GM19328 (cell line): ENCODE results near the gene SLC13A5.

Experiments used
- ATAC-seq: cut with Tn5 transposase; IDR thresholded peaks from one replicate; pipeline ENCODE4 v1.9.1; 2021; ENCODE audit warnings: mild to moderate bottlenecking, moderate library complexity; ENCODE audit not compliant: unreplicated experiment

Gene SLC13A5

DNA sequence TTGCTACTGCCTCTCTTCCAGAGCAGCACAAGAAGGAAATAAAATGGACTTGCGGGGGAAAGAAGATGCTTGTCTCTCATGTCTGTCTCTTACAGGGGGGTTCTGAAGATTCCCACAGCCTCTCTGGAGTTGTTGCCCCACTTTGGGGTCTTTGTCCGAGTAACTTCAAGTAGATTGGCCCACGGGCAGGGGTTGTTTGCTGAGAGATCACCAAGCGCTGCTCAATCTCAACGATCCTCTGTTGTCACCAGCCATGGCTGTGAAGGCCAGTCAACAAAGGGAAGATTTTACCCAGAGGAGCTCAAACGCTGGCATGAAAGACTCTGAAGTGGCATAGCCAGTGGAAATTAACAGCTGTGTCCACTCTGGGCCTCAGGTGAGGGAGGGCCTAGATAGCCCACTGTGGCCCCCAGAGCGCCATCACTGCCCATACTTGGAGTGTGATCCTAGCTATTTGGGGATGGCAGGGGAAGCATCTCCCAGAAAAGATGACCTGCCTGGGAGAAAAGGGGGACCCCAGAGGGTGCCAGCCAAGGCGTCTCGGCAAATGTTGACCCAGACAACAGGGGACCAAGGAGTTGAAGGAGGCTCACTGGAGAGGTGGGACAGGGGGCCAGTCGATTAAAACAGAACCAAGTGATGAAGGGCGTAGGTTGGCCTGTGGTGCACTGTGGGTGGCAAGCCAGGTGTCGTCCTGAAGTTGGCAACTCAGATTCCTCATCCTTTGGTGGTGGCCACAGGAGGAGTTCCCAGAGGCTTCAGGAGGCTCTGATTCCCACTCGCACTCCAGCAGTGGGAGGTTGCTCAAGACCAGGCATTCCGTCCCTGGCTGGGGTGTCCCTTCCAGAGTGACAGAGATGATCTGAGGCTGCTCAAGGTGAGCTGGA, 28.0 kb downstream of the SLC13A5 start:
- ATAC-seq: no peak

DNA sequence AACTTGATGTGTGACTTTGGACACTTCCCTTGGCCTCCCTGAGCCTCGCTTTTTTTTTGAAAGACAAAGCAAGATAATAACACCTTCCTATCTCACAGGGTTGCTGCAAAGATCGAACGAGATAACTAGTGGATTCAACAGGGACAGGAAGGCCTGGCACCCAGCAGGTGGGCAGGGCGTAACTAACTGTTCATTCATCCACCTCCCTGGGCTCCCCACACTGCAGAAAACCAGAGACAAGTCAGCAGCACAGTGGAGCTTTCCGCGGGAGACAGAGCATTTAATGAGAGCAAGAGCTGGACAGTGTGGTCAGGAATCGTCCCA, 28.7 kb downstream of the SLC13A5 start:
- no peak for ATAC-seq

DNA sequence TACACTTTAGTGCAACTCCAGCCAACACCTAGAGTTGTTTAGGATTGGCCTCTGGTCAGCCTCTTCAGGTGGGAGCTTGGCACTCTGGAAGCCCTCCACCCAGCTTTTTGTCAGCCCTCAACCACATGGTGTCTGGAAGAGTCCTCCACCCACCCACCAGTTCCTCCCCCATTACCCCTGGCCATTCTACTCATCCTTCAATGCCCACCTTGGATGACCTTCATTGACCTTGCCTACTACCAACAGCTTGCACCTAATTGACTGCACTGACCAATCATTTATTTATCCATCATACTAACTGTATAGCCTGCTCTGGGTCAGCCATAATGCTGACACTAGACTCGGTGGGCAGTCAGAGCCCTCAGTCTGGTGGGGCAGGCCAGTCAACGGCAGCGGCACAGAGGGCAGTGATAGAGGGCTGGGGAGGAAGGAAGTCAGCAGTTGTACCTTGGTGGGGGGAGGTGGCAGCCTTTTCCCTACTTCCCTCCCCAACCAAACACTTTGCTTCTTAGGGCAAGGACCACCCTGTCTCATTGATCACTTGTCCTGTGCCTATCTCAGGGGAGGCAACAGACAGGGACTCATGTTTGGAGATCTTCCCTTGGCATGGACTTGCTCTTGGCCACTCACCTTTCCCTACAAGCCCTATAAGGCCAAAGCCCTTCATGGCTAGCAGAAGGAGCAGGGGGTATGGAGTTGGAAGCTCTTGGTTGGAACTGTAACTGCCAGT, 29.3 kb downstream of the SLC13A5 start:
- ATAC-seq: no peak

DNA sequence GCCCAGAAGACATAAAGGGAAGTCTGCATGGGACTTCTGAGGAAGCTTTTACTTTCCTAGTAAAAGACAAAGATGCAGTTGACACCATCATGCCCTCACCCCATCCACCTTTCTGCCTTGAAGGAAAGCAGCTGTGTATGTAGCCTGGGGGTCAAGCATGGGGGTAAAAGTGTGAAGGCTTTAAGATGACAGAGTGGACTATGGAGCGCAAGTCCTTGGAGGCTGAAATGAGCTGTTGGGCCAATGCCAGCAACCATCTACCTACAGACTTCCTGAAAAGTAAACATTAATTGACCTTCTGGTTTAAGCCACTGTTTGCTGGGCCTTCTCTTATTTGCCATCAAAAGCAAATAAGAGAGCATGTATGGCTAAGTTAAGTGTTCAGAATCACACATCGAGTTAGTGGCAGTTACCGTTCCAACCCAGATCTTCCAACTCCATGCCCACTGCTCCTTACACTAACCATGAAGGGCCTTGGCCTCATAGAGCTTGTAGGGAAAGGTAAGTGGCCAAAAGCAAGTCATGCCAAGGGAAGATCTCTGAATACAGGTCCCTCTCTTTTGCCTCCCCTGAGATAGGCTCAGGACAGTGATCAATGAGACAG, 30.0 kb downstream of the SLC13A5 start:
- no peak for ATAC-seq

DNA sequence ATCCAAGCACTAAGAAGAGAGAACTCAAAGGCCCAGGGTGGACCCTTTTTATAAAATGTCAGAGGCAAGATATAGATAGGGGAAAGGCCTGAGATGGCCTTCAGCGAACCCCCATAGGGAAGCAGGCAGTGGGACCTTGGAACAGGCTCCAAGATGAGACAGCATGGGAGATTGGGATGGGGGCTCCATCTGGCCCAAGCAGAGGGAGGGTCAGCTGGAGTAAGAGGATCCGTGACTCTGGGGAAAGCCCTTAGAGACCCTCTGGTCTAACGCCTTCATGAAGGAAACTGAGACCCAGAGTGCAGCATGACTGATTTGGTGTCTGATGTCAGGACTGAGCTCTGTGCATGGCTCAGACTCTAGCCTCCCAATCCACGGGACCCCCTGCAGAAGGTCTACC, 30.8 kb downstream of the SLC13A5 start:
- no peak for ATAC-seq

DNA sequence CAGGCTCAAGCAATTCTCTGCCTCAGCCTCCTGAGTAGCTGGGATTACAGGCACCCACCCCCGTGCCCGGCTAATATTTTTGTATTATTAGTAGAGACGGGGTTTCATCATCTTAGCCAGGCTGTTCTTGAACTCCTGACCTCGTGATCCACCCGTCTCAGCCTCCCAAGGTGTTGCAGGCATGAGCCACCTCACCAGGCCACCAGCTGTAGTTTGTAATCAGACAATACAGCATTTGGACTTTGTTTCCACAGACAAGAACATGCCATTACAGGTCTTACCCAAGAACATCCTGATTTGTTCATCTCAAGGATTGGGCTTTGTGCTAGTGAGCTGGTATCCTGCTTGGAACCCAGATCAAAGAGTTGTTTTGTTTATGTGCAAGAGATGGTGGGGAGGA, 31.5 kb downstream of the SLC13A5 start:
- ATAC-seq: no peak

DNA sequence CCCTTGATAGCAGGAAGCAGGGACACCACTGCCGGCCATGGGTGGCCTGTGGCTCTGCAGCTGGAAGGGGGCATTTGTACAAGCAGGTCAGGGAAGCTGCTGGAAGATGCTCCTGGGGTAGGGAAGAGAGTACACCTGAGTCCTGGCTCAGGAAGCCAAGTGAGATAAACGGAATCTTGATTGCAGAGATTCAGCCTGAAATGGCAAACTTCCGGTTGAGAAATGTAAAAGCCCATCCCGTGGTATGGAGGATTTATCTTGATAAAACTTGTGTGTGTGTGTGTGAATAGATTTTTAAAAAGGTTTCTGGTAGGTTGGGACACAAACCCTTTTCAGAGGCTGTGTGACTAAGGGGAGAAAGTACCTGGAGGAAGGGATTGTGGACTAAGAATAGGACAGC, 32.0 kb downstream of the SLC13A5 start:
- no peak for ATAC-seq

DNA sequence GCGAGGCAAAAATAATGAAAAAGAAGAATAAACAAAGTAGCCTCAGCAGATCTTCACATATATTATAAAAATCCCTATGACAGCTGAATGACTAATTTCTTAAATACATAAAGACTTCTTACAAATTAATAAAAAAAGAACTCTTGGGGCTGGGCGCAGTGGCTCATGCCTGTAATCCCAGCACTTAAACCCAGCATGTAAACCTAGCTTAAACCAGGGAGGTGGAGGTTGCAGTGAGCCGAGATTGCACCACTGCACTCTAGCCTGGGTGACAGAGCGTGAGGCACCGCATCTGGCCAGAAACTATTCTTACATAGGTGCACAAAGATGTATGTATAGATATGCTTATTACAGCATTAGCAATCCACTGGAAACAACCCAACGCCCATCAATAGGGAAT, 33.9 kb downstream of the SLC13A5 start:
- ATAC-seq: no peak

DNA sequence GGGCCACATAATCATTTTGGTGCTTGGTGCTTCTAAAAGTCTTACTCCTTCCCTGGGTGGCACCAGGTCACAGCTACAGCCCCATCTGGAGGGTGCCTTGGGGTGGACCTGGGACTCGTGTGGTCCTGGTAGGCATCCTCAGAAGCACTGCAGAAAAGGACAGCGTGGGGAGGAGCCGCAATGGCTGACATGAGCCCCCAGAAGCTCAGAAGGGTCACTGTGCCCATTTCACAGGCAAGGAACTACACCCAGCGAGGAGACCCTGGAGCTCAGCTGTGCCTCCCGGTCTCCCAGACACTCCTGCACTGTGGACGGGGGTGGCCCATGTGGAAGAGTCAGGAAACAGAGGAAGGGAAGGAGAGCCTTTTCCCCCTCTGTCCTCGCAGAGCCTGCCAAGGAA, 35.2 kb downstream of the SLC13A5 start:
- no peak for ATAC-seq

DNA sequence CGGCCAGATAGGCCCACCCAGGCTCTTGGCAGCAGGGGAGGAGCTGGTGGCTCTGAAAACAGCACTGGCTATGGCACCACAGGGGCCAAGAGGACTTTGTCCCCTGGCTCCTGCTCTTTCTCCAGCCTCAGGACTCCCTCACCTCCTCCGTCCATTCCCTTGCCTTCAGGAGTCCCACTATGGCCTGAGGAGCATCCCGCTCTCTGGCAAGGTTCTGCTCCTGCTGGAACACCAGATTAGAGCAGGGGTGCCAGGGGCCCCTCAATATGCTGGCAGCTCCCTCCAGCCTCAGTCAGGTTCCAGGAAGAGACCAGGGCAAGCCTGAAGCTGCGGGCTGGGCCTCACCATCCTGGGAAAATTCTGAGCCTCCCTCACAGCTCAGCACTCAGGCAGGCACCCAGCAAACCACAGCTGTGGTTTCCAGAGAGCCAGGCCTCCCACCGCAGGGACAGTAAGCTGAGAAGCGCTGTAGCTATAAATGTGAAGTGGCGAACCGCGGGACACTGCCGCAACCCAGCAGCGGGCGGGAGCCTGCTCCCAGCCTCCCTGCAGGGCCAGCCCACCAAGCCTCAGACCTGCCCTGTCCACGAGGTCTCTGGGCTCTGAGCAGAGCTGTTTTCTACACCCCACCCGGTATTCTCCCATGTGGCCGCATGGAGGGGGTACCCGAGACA, 35.9 kb downstream of the SLC13A5 start:
- no peak for ATAC-seq

DNA sequence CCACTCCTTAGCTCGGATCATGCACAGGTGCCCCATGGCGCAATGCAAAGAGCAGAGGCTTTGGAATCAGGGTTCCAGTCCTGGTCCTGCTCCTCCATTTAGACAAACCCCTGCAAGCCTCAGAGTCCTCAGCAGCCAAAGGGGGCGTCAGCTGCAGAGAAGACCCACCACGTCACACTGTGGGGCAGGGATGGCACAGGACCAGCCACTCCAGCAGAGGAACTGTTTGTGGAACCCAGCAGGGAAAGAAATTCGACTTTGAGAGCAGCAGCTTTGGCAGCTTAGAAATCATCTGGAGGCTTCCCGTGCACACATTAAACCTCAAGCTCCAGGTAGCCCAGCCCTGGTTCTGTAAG, 36.4 kb downstream of the SLC13A5 start:
- ATAC-seq: no peak

DNA sequence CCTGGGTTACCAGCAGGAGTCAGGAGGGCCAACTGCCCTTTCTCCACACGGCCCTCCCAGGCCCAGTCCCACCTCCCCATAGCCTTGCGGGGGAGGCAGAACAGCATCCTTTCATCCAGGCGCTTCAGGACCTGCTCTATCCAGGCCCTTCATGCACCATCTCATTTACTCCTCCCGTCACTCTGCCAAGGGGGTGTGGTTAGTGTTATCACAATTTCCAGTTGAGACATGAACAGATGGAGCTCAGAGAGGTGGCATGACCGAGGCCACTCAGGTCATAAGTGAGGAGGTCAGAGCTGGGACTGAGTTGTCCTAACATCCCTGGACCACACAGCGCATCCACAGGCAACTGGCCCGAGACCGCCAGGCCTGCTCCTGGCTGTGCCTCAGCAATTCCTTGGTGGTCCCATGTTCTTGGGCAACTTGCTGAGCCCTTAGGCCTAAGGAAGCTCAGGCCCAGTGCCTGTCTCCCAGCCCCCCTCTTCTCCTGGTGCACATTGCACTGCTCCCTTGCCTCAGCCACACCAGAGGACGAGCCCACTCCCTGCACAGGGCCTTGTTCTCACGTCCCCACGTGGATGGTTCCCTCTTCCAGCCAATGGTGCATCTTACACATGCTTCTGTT, 37.9 kb downstream of the SLC13A5 start:
- no peak for ATAC-seq

DNA sequence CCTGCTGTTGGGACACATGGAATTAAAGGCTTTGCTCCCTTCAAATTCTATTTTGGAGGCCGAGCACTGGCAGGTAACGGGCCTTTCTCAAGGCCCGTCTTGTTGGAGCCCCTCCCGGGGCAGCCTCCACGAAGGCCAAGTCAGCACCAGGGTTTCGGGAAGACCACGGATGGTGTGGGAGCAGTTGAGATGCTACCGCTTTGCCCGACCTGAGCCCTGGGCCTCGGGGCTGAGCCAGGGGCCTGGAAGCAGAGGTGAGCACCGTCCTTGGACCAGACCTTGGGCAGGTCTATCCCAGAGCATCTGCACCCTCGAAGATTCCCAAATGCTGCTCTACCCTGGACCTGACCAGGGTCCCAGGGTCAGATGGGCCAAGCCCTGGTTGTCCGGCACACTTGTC, 38.6 kb downstream of the SLC13A5 start:
- ATAC-seq: no peak

DNA sequence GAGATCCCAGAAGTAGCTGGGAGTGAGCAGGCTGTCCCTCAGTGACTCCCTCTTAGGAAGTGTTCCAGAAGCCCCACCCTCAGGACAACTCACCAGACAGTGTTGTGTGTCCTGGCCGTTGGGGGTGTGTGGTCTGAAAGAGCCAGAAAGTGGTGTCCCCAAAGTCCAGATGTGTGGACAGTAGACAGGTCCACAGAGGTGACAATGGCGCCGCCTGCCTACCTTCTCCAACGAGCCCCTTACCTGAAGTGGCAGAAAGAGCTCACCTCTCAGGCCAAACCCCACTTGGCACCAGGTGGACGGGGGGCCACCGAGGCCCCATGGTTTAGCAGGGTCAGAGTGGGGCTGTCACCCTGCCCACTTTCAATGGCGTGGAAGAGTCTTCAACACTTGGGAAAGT, 41.7 kb downstream of the SLC13A5 start:
- ATAC-seq: no peak

DNA sequence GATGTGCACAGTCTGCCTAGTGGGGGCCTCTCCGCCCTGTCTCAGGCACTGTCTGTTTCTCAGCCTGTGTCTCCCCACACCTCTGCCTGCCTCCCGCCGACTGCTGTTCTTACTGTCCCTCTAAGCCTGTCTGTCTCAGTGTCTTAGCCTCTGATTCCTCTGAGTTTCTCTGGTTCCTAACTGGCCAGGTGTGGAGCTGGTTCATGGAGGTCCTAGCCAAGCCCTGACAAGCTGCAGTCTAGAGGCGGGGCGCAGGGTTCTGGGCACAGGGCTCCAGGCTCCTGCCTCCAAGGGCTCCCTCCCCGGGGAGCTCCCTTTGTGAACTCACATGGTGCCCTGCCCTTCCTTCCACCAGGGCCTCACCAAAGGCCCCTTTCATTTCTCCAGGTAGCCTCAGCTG, 42.2 kb downstream of the SLC13A5 start:
- no peak for ATAC-seq

DNA sequence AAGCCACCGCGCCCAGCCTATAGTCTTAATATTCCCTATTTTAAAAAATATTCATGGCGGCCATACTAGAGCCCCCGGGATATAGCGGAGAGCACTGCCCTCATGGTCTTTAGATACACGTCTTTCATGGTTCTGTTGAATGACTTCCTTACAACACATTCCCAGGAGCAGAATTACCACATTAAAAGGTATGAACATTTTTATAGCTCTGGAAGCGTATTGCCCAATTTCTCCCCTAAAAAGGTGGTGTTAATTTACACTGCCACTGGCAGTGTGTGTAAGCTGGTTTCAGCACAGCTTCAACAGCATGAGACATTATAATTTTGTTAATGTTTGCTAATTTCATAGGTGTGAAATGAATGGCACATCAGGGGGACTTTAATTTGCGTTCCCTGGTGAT, 42.6 kb downstream of the SLC13A5 start:
- ATAC-seq: no peak

DNA sequence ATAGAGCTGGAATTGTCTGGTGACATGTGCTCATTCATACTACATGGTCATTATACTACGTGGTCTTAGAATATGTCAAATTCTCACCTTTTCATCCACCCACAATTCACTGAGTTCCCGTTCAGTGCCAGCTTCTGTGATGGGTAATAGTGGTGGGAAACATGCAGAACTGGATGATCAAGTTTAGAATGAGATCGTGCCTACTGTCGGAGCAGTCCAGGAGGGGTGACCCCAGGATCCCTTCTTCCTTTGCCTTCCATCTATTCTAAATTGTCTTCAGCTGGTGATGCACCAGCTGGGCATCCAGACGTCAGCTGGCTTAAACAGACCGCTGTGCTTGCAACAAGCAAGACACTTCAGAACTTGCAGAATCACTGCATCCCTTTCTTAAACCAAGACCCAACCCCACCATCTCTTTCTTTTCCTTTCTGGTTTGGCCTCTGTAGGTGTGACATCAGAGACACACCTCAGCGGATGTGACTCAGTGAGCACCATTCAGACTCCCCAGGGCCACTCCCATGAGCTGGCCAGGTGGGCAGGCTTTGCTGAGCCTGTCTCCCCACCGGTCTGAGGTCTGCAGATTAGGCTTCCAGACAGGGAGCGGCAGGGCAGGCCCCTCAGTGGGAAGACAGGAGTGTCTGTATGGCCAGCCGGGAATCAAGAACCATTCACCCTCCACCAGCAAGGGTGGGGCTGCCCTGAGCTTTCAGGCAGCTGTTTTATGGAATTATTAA, 43.5 kb downstream of the SLC13A5 start:
- no peak for ATAC-seq

DNA sequence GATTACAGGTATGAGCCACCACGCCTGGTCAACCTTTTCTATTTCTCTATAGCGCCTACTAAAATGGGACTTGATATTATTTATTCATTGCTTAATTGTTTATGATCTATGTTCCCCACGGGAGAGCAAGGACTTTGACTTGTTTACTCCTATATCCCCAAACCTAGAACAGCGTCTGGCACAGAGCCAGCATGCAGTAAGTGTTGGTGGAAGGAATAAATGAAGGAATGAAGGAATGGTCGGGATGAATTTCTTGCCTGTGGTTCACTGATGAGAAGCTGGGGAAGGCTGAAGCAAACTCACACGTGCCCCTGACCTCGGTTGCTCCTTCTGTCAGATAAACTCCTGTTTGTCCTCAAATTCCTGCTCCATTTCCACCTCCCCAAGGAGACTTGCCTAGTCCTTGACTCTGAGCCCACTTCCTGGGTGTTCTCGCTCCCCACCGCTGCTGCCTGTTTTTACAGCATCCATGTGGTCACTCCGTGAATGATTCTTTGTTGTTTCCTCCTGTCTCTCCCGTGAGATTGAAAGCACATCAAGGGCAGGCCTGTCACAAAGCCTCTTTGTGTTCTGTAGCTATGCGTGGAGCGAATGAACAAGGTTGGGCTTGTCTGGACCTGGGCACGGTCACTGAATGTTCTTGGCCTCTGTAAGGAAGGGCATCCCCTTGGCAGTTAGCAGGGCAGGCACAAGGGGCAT, 44.3 kb downstream of the SLC13A5 start:
- no peak for ATAC-seq

DNA sequence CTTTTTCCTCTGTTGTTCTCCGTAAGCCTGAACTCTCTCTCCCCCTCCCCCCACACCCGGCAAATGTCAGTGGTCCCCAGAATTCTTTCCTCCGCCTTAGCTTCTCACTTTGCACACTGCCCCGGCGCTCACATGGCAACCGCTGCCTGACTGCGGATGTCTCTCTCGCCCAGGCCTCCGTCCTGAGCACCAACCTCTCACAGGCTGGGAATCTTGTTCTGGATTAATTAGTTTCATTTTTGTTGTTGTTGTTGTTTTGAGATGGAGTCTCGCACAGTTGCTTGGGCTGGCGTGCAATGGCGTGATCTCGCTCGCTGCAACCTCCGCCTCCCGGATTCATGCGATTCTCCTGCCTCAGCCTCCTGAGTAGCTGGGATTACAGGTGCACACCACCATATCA, 45.0 kb downstream of the SLC13A5 start:
- ATAC-seq: no peak

DNA sequence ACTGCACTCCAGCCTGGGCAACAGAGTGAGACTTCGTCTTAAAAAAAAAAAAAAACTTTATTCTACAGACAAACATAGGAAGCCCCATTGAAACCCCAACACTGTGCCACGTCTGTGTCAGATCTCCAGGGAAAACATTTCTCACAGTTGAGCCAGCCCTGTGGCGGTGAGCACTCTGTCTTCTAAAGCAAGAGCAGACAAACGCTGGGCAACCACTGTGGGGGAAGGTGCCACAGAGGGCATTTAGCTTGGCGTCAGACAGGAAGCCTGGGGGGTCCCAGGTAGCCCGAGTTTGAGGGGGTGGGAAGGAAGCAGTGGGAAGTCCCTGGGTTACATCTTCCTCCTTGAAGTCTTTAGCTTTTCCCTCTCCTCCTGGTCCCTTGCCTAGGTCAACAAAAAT, 45.7 kb downstream of the SLC13A5 start:
- no peak for ATAC-seq
